ENCODE results near the gene TSNAXIP1. TPM values are rescaled to one million over a fixed set of nuclear protein-coding genes. Genes with fewer than 3 reads are reported as not detected.
"Not testable (repeated sequence)": the region's sequence is repeated elsewhere in the genome, so short reads cannot be mapped to it uniquely, and the experiment has no call there.

The TSNAXIP1 gene
- total RNA-seq, 4 donors from 2014 or later: 0.34 to 1.4 (median 0.87) TPM

DNA sequence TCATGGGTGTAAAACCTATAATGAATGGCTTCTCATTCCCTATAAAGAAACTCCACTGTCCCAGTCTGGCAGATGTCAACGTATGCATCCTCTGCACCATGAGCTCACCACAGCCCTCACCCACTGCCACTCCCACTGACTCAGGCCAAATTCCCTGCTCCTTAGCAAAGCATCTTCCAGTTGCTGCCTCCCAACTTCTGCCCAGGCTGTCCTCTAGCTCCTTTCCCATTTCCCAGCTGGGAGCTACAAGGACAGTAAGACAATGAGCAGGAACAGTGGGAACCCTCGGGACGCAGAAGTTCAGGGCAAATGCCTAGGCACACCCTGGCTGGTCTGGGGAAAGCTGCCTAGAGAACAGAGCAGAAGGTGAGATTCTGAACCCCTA lies 26.3 kb downstream of the TSNAXIP1 start:
- no peak for TF ChIP-seq EP300 (IDR thresholded peaks at IDR 0.05)
- TF ChIP-seq, protein P1, sequence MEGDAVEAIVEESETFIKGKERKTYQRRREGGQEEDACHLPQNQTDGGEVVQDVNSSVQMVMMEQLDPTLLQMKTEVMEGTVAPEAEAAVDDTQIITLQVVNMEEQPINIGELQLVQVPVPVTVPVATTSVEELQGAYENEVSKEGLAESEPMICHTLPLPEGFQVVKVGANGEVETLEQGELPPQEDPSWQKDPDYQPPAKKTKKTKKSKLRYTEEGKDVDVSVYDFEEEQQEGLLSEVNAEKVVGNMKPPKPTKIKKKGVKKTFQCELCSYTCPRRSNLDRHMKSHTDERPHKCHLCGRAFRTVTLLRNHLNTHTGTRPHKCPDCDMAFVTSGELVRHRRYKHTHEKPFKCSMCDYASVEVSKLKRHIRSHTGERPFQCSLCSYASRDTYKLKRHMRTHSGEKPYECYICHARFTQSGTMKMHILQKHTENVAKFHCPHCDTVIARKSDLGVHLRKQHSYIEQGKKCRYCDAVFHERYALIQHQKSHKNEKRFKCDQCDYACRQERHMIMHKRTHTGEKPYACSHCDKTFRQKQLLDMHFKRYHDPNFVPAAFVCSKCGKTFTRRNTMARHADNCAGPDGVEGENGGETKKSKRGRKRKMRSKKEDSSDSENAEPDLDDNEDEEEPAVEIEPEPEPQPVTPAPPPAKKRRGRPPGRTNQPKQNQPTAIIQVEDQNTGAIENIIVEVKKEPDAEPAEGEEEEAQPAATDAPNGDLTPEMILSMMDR (IDR thresholded peaks at IDR 0.05): no peak
- TF ChIP-seq POLR2AphosphoS5 (IDR thresholded peaks at IDR 0.05): no peak
- TF ChIP-seq POLR2A (IDR thresholded peaks at IDR 0.05): no peak
- Histone ChIP-seq H3K27me3 (no peaks in the 10 kb centered on the region), H3K36me3 (peaks cover 39% of the 10 kb centered on the region), H3K27ac (peak overlapping the region; percentile 68), H3K4me3 (peak overlapping the region; percentile 76), H3K9me3 (no peaks in the 10 kb centered on the region), H3K4me1 (peaks cover 24% of the 10 kb centered on the region)
- WGBS: 0% methylated on average over 1 of the region's 3 CpGs
- no peak for DNase-seq (ENCODE audit: low spot score in 2 of 2)

DNA sequence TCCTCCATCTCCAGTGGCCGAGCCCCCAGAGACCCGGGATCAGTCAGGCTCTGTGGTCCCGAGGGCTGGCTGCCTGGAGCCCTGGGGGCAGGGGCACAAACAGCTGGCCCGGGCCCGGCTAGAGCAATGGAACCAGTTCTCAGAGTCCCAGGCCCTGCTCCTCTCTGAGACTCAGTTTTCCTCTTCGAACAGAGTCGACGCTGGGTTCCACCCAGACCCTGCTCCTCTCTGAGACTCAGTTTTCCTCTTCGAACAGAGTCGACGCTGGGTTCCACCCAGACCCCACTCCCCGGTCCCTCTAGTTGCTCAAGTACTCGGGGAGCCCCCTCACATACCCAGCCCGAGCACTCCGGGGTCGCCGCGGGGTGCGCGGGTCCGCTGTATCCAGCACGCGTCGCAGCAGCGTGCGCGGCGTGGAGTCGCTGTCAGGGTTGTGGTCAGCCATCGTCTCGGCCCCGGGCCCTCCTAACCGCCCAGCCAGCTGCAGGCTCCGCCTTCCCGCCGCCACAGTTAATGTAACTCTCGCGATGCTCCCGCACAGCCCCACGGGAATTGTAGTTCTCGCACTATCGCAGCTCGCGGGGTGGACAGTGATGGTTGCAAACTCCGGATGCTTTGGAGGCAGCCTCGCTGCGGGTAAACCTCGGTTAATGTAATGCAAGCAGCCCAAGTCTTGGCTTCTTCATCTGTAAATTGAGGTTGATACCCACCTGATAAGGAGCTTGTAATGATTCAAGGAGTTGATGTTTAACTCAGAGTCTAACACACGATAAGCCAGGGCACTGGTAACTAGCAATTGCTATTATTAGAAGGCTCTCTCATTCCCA lies 26.9 kb downstream of the TSNAXIP1 start:
- peak overlapping the region; percentile 68 for H3K27ac ChIP-seq
- no peaks in the 10 kb centered on the region for H3K27me3 ChIP-seq
- peak; percentile 95 to 97 for DNase-seq (ENCODE audit: low spot score in 2 of 2)
- H3K36me3 ChIP-seq: peaks cover 33% of the 10 kb centered on the region
- TF ChIP-seq POLR2AphosphoS5 (IDR thresholded peaks at IDR 0.05) (peak in 1 of 3 donors; percentile 15), EP300 (IDR thresholded peaks at IDR 0.05) (no peak), POLR2A (IDR thresholded peaks at IDR 0.05) (peak in 1 of 2 donors; percentile 54)
- TF ChIP-seq, protein P1 (IDR thresholded peaks at IDR 0.05): no peak
- no peaks in the 10 kb centered on the region for H3K9me3 ChIP-seq
- 0% methylated on average over 13 of the region's 49 CpGs for WGBS
- peak overlapping the region; percentile 76 for H3K4me3 ChIP-seq
- peaks cover 24% of the 10 kb centered on the region for H3K4me1 ChIP-seq

DNA sequence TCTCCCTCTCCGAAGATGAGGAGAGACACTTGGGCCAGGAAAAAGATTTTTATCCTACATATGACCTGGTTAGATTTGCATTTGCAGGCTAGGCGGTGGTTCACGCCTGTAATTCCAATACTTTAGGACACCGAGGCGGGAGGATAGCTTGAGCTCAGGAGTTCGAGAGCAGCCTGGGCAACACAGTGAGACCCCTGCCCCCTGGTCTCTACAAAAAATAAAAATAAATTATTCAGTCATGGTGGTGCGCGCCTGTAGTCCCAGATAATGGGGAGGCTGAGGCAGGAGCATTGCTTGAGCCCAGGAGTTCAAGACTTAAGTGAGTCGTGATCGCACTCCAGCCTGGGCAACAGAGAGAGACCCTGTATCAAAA lies 27.5 kb downstream of the TSNAXIP1 start:
- Histone ChIP-seq H3K27ac (no peak overlapping the region), H3K9me3 (no peaks in the 10 kb centered on the region), H3K4me1 (peaks cover 24% of the 10 kb centered on the region), H3K36me3 (peaks cover 27% of the 10 kb centered on the region), H3K4me3 (peak overlapping the region; percentile 76), H3K27me3 (no peaks in the 10 kb centered on the region)
- TF ChIP-seq, protein P1 (IDR thresholded peaks at IDR 0.05): no peak
- TF ChIP-seq POLR2A (IDR thresholded peaks at IDR 0.05) (no peak), POLR2AphosphoS5 (IDR thresholded peaks at IDR 0.05) (no peak), EP300 (IDR thresholded peaks at IDR 0.05) (no peak)
- no peak for DNase-seq (ENCODE audit: low spot score in 2 of 2)
- WGBS: 87% methylated on average over 10 of the region's 10 CpGs

DNA sequence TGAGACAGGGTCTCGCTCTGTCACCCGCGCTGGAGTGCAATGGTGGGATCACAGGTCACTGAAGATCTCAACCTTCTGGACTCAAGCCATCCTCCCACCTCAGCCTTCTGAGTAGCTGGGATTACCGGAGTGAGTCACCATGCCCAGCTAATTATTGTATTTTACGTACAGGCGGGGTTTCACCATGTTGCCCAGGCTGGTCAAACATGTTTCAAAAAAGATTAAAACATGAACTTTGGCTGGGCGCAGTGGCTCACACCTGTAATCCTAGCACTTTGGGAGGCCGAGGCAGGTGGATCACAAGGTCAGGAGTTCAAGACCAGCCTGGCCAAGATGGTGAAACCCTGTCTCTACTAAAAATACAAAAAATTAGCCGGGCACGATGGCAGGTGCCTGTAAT lies 30.5 kb downstream of the TSNAXIP1 start:
- 92% methylated on average over 10 of the region's 10 CpGs for WGBS
- not testable (repeated sequence) for H3K9me3 ChIP-seq; DNase-seq (ENCODE audit: low spot score in 2 of 2); H3K4me3 ChIP-seq; H3K27ac ChIP-seq; H3K27me3 ChIP-seq; H3K36me3 ChIP-seq
- peaks cover 25% of the 10 kb centered on the region for H3K4me1 ChIP-seq

- Histone ChIP-seq H3K9me3 (no peaks in the 10 kb centered on the region), H3K4me1 (peaks cover 24% of the 10 kb centered on the region), H3K27ac (no peak overlapping the region), H3K27me3 (no peaks in the 10 kb centered on the region), H3K4me3 (no peak overlapping the region), H3K36me3 (no peaks in the 10 kb centered on the region)
- WGBS: 85% methylated on average over 2 of the region's 2 CpGs
- TF ChIP-seq POLR2AphosphoS5 (IDR thresholded peaks at IDR 0.05) (no peak), EP300 (IDR thresholded peaks at IDR 0.05) (no peak), POLR2A (IDR thresholded peaks at IDR 0.05) (no peak)
- TF ChIP-seq, protein P1 (IDR thresholded peaks at IDR 0.05): no peak
- no peak for DNase-seq (ENCODE audit: low spot score in 2 of 2)
These were observed 31.1 kb downstream of the TSNAXIP1 start for GRCh38 chr16:67837811-67838210.

All from suprapubic skin (tissue), 4 donors.